Endothelial cell of umbilical vein (primary cell): ENCODE data around the gene SPEF2. TPM values are rescaled to one million over a fixed set of nuclear protein-coding genes. Genes with fewer than 3 reads are reported as not detected.

ENCODE experiments used
- BruUV-seq: library from RNA; stranded (reverse); fragments of 400-500 nt; replicated peaks from 2 replicates; lab custom pipeline; 2021; lab: Mats Ljungman, UMichigan
- CTCF ChIA-PET: fragments of 300-600, 350-600 bp; sonication (Branson Sonifier 250); formaldehyde crosslinking; loops from one replicate; lab custom pipeline; 2021; ENCODE audit warnings: antibody characterized with exemption, inconsistent platforms; lab: Charles Lee
- POLR2A ChIA-PET: fragments of 300-600, 350-600 bp; sonication (Branson Sonifier 250); formaldehyde crosslinking; loops from one replicate; lab custom pipeline; 2021; ENCODE audit warnings: antibody characterized with exemption, inconsistent platforms; lab: Charles Lee
- DNase-seq: peaks from one replicate; pipeline ENCODE4 v3.0.0-alpha.2; 2011; ENCODE audit warnings: low read depth, low spot score
- FAIRE-seq: peaks from 2 replicates; lab custom pipeline; 2011; peaks lifted over from hg19 to GRCh38; lab: Jason Lieb, UNC
- H2AFZ ChIP-seq: 2 replicates; pipeline ENCODE4 v1.6.0; 2012; ENCODE audit warnings: low read depth, low read length, control low read depth, inconsistent platforms
- H3K27ac ChIP-seq: 2 replicates; pipeline ENCODE4 v1.5.1; 2011; ENCODE audit warnings: low read depth, mild to moderate bottlenecking, control low read depth, low read length, moderate library complexity; ENCODE audit not compliant: insufficient read depth
- H3K27me3 ChIP-seq, 2 experiments: 2 replicates each; pipeline versions ENCODE4 v1.6.0 to v1.6.1; 2011; ENCODE audit warnings: low read length in 2 of 2, mixed read lengths in 1 of 2; ENCODE audit not compliant: control insufficient read depth in 2 of 2, insufficient read depth in 2 of 2
- H3K36me3 ChIP-seq, 2 experiments: 2 replicates in 1 of 2; 3 replicates in 1 of 2; pipeline ENCODE4 v1.5.1; 2011; ENCODE audit warnings: low read length in 2 of 2, mild to moderate bottlenecking in 1 of 2, moderate library complexity in 1 of 2; ENCODE audit not compliant: control insufficient read depth in 2 of 2, insufficient read depth in 2 of 2; ENCODE audit errors: extremely low read depth in 1 of 2
- H3K4me1 ChIP-seq: 3 replicates; pipeline ENCODE4 v1.5.1; 2011; ENCODE audit warnings: mild to moderate bottlenecking, low read length; ENCODE audit not compliant: control insufficient read depth, insufficient read depth; ENCODE audit errors: extremely low read depth
- H3K4me2 ChIP-seq: 2 replicates; pipeline ENCODE4 v1.6.1; 2011; ENCODE audit warnings: low read length, control low read depth, mixed read lengths; ENCODE audit not compliant: insufficient read depth
- H3K4me3 ChIP-seq, 3 experiments: fragments of 200-600 bp in 1 of 3; sonication (generic), shearing (Covaris generic) in 1 of 3; replicated peaks in 1 of 3; 2 replicates each; pipeline ENCODE4 v1.5.1; 2011 to 2016; ENCODE audit warnings: control low read depth in 3 of 3, low read length in 3 of 3, mild to moderate bottlenecking in 2 of 3, inconsistent platforms in 1 of 3, low read depth in 1 of 3, moderate library complexity in 1 of 3; ENCODE audit not compliant: insufficient read depth in 1 of 3
- H3K79me2 ChIP-seq: 2 replicates; pipeline ENCODE4 v1.6.0; 2012; ENCODE audit warnings: low read length, inconsistent platforms; ENCODE audit not compliant: control insufficient read depth, insufficient read depth
- H3K9ac ChIP-seq: replicated peaks from 2 replicates; pipeline ENCODE3; 2011; ENCODE audit warnings: low read length, control low read depth; ENCODE audit not compliant: insufficient read depth; ENCODE audit errors: extremely low read depth
- H3K9me1 ChIP-seq: replicated peaks from 3 replicates; pipeline ENCODE4 v1.6.0; 2011; ENCODE audit warnings: mild to moderate bottlenecking, low read length; ENCODE audit not compliant: control insufficient read depth, insufficient read depth; ENCODE audit errors: extremely low read depth
- H3K9me3 ChIP-seq: replicated peaks from 2 replicates; pipeline ENCODE4 v1.5.1; 2012; ENCODE audit warnings: low read length, inconsistent platforms; ENCODE audit not compliant: control insufficient read depth, insufficient read depth
- H4K20me1 ChIP-seq: replicated peaks from 2 replicates; pipeline ENCODE3; 2011; ENCODE audit warnings: mild to moderate bottlenecking, low read length; ENCODE audit not compliant: control insufficient read depth, insufficient read depth; ENCODE audit errors: extremely low read depth
- EZH2 ChIP-seq: IDR thresholded peaks from 2 replicates; pipeline ENCODE4 v1.6.1; 2012; ENCODE audit warnings: borderline replicate concordance, low read depth, mild to moderate bottlenecking, moderate library complexity, low read length, inconsistent platforms; ENCODE audit not compliant: severe bottlenecking
- GATA2 ChIP-seq: IDR thresholded peaks from 2 replicates; pipeline ENCODE4 v1.7.0; 2011; ENCODE audit warnings: low read depth, mild to moderate bottlenecking, moderate library complexity, mixed read lengths, low read length; ENCODE audit not compliant: insufficient read length, insufficient read depth
- JUN ChIP-seq: IDR thresholded peaks from 2 replicates; pipeline ENCODE4 v1.6.1; 2011; ENCODE audit warnings: borderline replicate concordance, low read depth; ENCODE audit not compliant: insufficient read length, insufficient read depth
- MYC ChIP-seq: IDR thresholded peaks from one replicate; pipeline ENCODE4 v1.6.1; 2011; ENCODE audit warnings: mild to moderate bottlenecking, low read depth, low read length
- dilution Hi-C: fragments of 300-500 bp; cut with MboI; formaldehyde crosslinking; loops from one replicate; pipeline ENCODE4 v1.15.0; 2019; ENCODE audit warnings: low sequenced_read_pairs; ENCODE audit not compliant: extremely low pct_ligation_motif_present
- intact Hi-C: fragments of 100-400 bp; cut with micrococcal nuclease; formaldehyde crosslinking; loops from one replicate; pipeline ENCODE4 v1.10.0; 2022
- polyA plus RNA-seq, 4 experiments: library from polyadenylated mRNA; depleted of rRNA in 3 of 4; stranded (reverse) in 3 of 4; unstranded in 1 of 4; fragments of >200 nt; gene quantifications; 2 replicates each; pipeline versions ENCODE4 v1.2.1 to v1.2.3, GENCODE V29; 2011 to 2012; ENCODE audit warnings: missing spikeins in 1 of 4
- total RNA-seq: library from RNA; stranded (reverse); gene quantifications from 2 replicates; pipeline ENCODE4 v1.2.3, GENCODE V29; 2021
- TF ChIP-seq, protein P1 (sequence below), 2 donors: IDR thresholded peaks; 1 replicate in 1 of 2; 2 replicates in 1 of 2; pipeline ENCODE4 v1.5.1; 2011; ENCODE audit warnings: low read length in 2 of 2, mild to moderate bottlenecking in 2 of 2, moderate library complexity in 2 of 2, control low read depth in 1 of 2, inconsistent platforms in 1 of 2, low read depth in 1 of 2; ENCODE audit not compliant: insufficient read depth in 1 of 2; ENCODE audit errors: extremely low read depth in 1 of 2

SPEF2 gene
- total and polyA plus RNA-seq, 2 donors (not counting 3 experiments of a cell fraction or from before 2014, with no cell fraction given) = 0.28 to 0.73 TPM

DNA sequence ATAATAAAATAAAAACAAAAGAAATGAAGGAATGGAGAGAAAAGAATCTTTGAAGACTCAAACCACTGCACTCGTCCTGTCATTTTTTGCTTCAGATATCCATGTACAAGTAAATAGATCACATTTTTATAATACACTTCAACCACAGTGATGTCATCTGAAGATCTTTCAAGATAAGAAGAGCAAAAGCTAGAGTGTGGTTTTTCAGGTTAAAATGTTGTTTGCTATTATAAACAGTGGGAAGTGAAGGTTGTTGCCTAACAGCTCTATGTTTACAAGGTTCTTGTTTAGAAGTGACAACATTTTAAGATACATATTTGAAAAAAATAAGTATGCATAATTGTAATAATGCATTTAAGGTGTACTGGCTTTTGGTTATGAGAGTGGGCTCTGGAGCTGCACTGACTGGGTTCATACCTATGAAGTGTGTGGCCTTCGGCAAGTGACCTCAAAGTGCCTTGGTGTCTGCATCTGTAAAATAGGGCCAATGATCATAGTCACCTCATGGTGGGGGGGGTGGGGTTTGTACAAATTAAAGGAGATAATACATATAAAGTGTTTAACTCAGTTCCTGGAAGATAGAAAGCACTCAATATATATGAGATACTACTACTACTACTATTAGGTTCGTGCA lies 193.6 kb downstream of the SPEF2 start:
- dilution Hi-C loops = no loop called here
- no peaks in the 10 kb centered on the region for H3K36me3 ChIP-seq
- intact Hi-C loops = no loop called here
- H3K4me3 ChIP-seq = no peak overlapping the region
- H2AFZ ChIP-seq = no peak overlapping the region
- no peak for FAIRE-seq
- H3K27me3 ChIP-seq = peaks cover 0 to 1% of the 10 kb centered on the region in 2 experiments
- TF ChIP-seq EZH2 (no peak), JUN (no peak)
- TF ChIP-seq, protein P1, sequence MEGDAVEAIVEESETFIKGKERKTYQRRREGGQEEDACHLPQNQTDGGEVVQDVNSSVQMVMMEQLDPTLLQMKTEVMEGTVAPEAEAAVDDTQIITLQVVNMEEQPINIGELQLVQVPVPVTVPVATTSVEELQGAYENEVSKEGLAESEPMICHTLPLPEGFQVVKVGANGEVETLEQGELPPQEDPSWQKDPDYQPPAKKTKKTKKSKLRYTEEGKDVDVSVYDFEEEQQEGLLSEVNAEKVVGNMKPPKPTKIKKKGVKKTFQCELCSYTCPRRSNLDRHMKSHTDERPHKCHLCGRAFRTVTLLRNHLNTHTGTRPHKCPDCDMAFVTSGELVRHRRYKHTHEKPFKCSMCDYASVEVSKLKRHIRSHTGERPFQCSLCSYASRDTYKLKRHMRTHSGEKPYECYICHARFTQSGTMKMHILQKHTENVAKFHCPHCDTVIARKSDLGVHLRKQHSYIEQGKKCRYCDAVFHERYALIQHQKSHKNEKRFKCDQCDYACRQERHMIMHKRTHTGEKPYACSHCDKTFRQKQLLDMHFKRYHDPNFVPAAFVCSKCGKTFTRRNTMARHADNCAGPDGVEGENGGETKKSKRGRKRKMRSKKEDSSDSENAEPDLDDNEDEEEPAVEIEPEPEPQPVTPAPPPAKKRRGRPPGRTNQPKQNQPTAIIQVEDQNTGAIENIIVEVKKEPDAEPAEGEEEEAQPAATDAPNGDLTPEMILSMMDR (IDR thresholded peaks at IDR 0.05; ENCODE audit: extremely low read depth in 1 of 2, insufficient read depth in 1 of 2, low read depth in 1 of 2, low read length in 2 of 2) = no peak
- no peak overlapping the region for H3K4me2 ChIP-seq
- H3K9me1 ChIP-seq = no peaks in the 10 kb centered on the region
- no peak overlapping the region for H3K9ac ChIP-seq
- H3K9me3 ChIP-seq = no peaks in the 10 kb centered on the region
- no peaks in the 10 kb centered on the region for H4K20me1 ChIP-seq
- no peak for DNase-seq
- no peaks in the 10 kb centered on the region for H3K79me2 ChIP-seq
- no peak overlapping the region for H3K27ac ChIP-seq
- POLR2A ChIA-PET = no interaction called here
- BruUV-seq = no TSS peak
- no peaks in the 10 kb centered on the region for H3K4me1 ChIP-seq
- CTCF ChIA-PET = no interaction called here

DNA sequence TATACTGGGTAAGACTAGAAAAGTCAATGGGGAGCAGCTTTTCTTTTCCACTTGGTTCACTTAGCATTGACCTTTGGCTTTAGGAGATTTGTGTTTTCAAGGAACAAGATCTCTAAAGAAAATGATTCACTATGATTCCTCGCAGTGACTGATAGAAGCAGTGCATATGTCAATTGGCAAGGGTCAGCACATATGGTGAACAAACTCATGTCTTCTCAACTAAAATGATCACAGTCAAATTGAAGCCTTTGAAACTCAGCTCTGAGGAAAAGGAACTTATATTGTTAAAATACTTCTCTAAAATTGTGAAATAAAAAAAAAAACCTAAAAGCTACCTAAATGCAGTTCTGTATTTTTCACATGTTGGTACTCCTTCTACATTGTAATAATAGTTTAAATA lies 195.9 kb downstream of the SPEF2 start:
- FAIRE-seq = no peak
- CTCF ChIA-PET = interaction anchor here (0.6 to 2.0 kb wide), 12 partner anchors 10 to 163 kb away, joined by 3 to 9 read pairs (median 4); no protein-coding TSS in a partner anchor
- TF ChIP-seq GATA2 = no peak
- no peak for TF ChIP-seq MYC

More for the DNA sequence above, 195.9 kb downstream of the SPEF2 start:
- Histone ChIP-seq H3K27me3 (no peaks in the 10 kb centered on the region), H3K36me3 (no peaks in the 10 kb centered on the region), H3K79me2 (no peaks in the 10 kb centered on the region), H2AFZ (no peak overlapping the region), H3K4me2 (no peak overlapping the region), H3K4me3 (no peak overlapping the region), H4K20me1 (no peaks in the 10 kb centered on the region), H3K4me1 (no peaks in the 10 kb centered on the region), H3K27ac (no peak overlapping the region), H3K9ac (no peak overlapping the region), H3K9me1 (no peaks in the 10 kb centered on the region), H3K9me3 (no peaks in the 10 kb centered on the region)
- DNase-seq = no peak
- POLR2A ChIA-PET = no interaction called here
- BruUV-seq = no TSS peak
- intact Hi-C loops = no loop called here
- dilution Hi-C loops = no loop called here
